ENCODE measurements around the gene PROB1. TPM values are rescaled to one million over a fixed set of nuclear protein-coding genes. Genes with fewer than 3 reads are reported as not detected.

PROB1 gene
- polyA plus RNA-seq, 1 donor (not counting 4 experiments of a cell fraction or from before 2014, with no cell fraction given) = 0.26 TPM

GRCh38 chr5:139402561-139403158 is 7.8 kb upstream of the PROB1 start:
- no peaks in the 10 kb centered on the region for H3K9me3 ChIP-seq (ENCODE audit: control insufficient read depth, low read depth, low read length)
- peak overlapping the region; percentile 98 for H3K4me2 ChIP-seq (ENCODE audit: control insufficient read depth, extremely low read depth, insufficient read depth, low read depth, low read length)
- H4K20me1 ChIP-seq (ENCODE audit: control insufficient read depth, extremely low read depth, insufficient read depth, low read length) = no peaks in the 10 kb centered on the region
- no peak for FAIRE-seq
- H3K4me1 ChIP-seq (ENCODE audit: control insufficient read depth, extremely low read depth, insufficient read depth, low read length) = peaks cover 14% of the 10 kb centered on the region
- no peaks in the 10 kb centered on the region for H3K9me1 ChIP-seq (ENCODE audit: control insufficient read depth, extremely low read depth, insufficient read depth, low read length)
- dilution Hi-C loops (cut with MboI; ENCODE audit: extremely low pct_ligation_motif_present, low sequenced_read_pairs) = no loop called here
- H2AFZ ChIP-seq (ENCODE audit: control insufficient read depth, low read length) = no peak overlapping the region
- DNase-seq (ENCODE audit: low read depth, low spot score) = no peak
- no peak overlapping the region for H3K4me3 ChIP-seq (ENCODE audit: control insufficient read depth in 2 of 3, extremely low read depth in 1 of 3, insufficient read depth in 2 of 3, low read depth in 1 of 3, low read length in 3 of 3)
- H3K27me3 ChIP-seq (ENCODE audit: control insufficient read depth, extremely low read depth, insufficient read depth, low read length) = no peaks in the 10 kb centered on the region
- H3K27ac ChIP-seq (ENCODE audit: control insufficient read depth, insufficient read depth, low read length) = no peak overlapping the region
- no peak overlapping the region for H3K9ac ChIP-seq (ENCODE audit: control insufficient read depth, extremely low read depth, insufficient read depth, low read length)
- peaks cover 0 to 1% of the 10 kb centered on the region in 2 experiments for H3K36me3 ChIP-seq (ENCODE audit: control insufficient read depth in 2 of 2, extremely low read depth in 1 of 2, insufficient read depth in 2 of 2, low read length in 2 of 2)
- no peak for TF ChIP-seq EZH2 (IDR thresholded peaks at IDR 0.05; ENCODE audit: low read length)
- TF ChIP-seq CTCF (optimal IDR thresholded peaks at IDR 0.05 in 1 of 3, IDR thresholded peaks at IDR 0.05 in 1 of 3, conservative IDR thresholded peaks at IDR 0.05 in 1 of 3; ENCODE audit: extremely low read depth in 1 of 3, insufficient read depth in 2 of 3, low read length in 3 of 3) = peak; percentile 54 to 66 (median 58)
- no peaks in the 10 kb centered on the region for H3K79me2 ChIP-seq (ENCODE audit: control insufficient read depth, insufficient read depth, low read length)

GRCh38 chr5:139401546-139401945 is 6.6 kb upstream of the PROB1 start:
- H3K79me2 ChIP-seq (ENCODE audit: control insufficient read depth, insufficient read depth, low read length) = no peaks in the 10 kb centered on the region
- no peaks in the 10 kb centered on the region for H3K9me3 ChIP-seq (ENCODE audit: control insufficient read depth, low read depth, low read length)
- no peaks in the 10 kb centered on the region for H3K9me1 ChIP-seq (ENCODE audit: control insufficient read depth, extremely low read depth, insufficient read depth, low read length)
- no peaks in the 10 kb centered on the region for H4K20me1 ChIP-seq (ENCODE audit: control insufficient read depth, extremely low read depth, insufficient read depth, low read length)
- dilution Hi-C loops (cut with MboI; ENCODE audit: extremely low pct_ligation_motif_present, low sequenced_read_pairs) = no loop called here
- peaks cover 0 to 1% of the 10 kb centered on the region in 2 experiments for H3K36me3 ChIP-seq (ENCODE audit: control insufficient read depth in 2 of 2, extremely low read depth in 1 of 2, insufficient read depth in 2 of 2, low read length in 2 of 2)
- FAIRE-seq (no peak), DNase-seq (ENCODE audit: low read depth, low spot score) (no peak)
- no peak overlapping the region for H3K27ac ChIP-seq (ENCODE audit: control insufficient read depth, insufficient read depth, low read length)
- H3K27me3 ChIP-seq (ENCODE audit: control insufficient read depth, extremely low read depth, insufficient read depth, low read length) = no peaks in the 10 kb centered on the region
- no peak overlapping the region for H3K4me3 ChIP-seq (ENCODE audit: control insufficient read depth in 2 of 3, extremely low read depth in 1 of 3, insufficient read depth in 2 of 3, low read depth in 1 of 3, low read length in 3 of 3)
- no peak overlapping the region for H3K4me2 ChIP-seq (ENCODE audit: control insufficient read depth, extremely low read depth, insufficient read depth, low read depth, low read length)
- TF ChIP-seq CTCF (optimal IDR thresholded peaks at IDR 0.05 in 1 of 3, IDR thresholded peaks at IDR 0.05 in 1 of 3, conservative IDR thresholded peaks at IDR 0.05 in 1 of 3; ENCODE audit: extremely low read depth in 1 of 3, insufficient read depth in 2 of 3, low read length in 3 of 3) (no peak), EZH2 (IDR thresholded peaks at IDR 0.05; ENCODE audit: low read length) (no peak)
- no peak overlapping the region for H2AFZ ChIP-seq (ENCODE audit: control insufficient read depth, low read length)
- no peak overlapping the region for H3K9ac ChIP-seq (ENCODE audit: control insufficient read depth, extremely low read depth, insufficient read depth, low read length)
- peaks cover 14% of the 10 kb centered on the region for H3K4me1 ChIP-seq (ENCODE audit: control insufficient read depth, extremely low read depth, insufficient read depth, low read length)
